GM12878 (cell line): ENCODE data around the gene ADCY5. TPM values are rescaled to one million over a fixed set of nuclear protein-coding genes. Genes with fewer than 3 reads are reported as not detected.

Experiments used
- ATAC-seq: fragments of 200-7000 bp; cut with Tn5 transposase; 3 replicates; pipeline ENCODE4 v1.9.1; 2020; ENCODE audit warnings: mild to moderate bottlenecking, moderate library complexity
- BruUV-seq: library from RNA; stranded (reverse); fragments of 400-500 nt; replicated peaks from 2 replicates; lab custom pipeline; 2021; lab: Mats Ljungman, UMichigan
- CTCF ChIA-PET: fragments of 300-600 bp; sonication (Branson Sonifier 250); formaldehyde crosslinking; extraction: SDS; loops from one replicate; lab custom pipeline; 2021; ENCODE audit warnings: inconsistent platforms; lab: Yijun Ruan, JAX
- POLR2A ChIA-PET: fragments of 350-600 bp; formaldehyde crosslinking; extraction: SDS; loops from one replicate; lab custom pipeline; 2021; ENCODE audit warnings: inconsistent platforms; lab: Charles Lee
- RAD21 ChIA-PET: fragments of 300-600 bp; sonication (Branson Sonifier 250); formaldehyde crosslinking; loops from one replicate; lab custom pipeline; 2023; ENCODE audit warnings: antibody characterized with exemption; ENCODE audit not compliant: unreplicated experiment; lab: Charles Lee
- SMC1A ChIA-PET: fragments of 300-600 bp; sonication (Branson Sonifier 250); formaldehyde crosslinking; loops from one replicate; lab custom pipeline; 2023; ENCODE audit not compliant: unreplicated experiment, uncharacterized antibody; lab: Charles Lee
- DNase-seq: peaks from one replicate; pipeline ENCODE4 v3.0.0-alpha.2; 2011; ENCODE audit warnings: low read depth, low spot score
- FAIRE-seq: peaks from 3 replicates; lab custom pipeline; 2011; peaks lifted over from hg19 to GRCh38; lab: Jason Lieb, UNC
- H2AFZ ChIP-seq: 2 replicates; pipeline ENCODE4 v1.6.0; 2011; ENCODE audit warnings: low read depth, low read length, control low read depth; ENCODE audit not compliant: control insufficient read depth
- H3K27ac ChIP-seq: 2 replicates; pipeline ENCODE4 v1.5.1; 2011; ENCODE audit warnings: control low read depth; ENCODE audit not compliant: control insufficient read depth, insufficient read depth
- H3K27me3 ChIP-seq, 2 experiments: replicated peaks in 1 of 2; 2 replicates each; pipeline versions ENCODE4 v1.6.0 to v1.6.1; 2011; ENCODE audit warnings: low read length in 1 of 2; ENCODE audit not compliant: control insufficient read depth in 2 of 2, insufficient read depth in 2 of 2
- H3K36me3 ChIP-seq, 2 experiments: 2 replicates each; pipeline ENCODE4 v1.5.1; 2011; ENCODE audit warnings: low read length in 1 of 2; ENCODE audit not compliant: control insufficient read depth in 2 of 2, insufficient read depth in 2 of 2
- H3K4me1 ChIP-seq: 2 replicates; pipeline ENCODE4 v1.6.1; 2011; ENCODE audit warnings: mild to moderate bottlenecking, low read length, moderate library complexity, mixed read lengths; ENCODE audit not compliant: control insufficient read depth, insufficient read depth
- H3K4me2 ChIP-seq: 2 replicates; pipeline ENCODE4 v1.6.0; 2011; ENCODE audit warnings: control low read depth; ENCODE audit not compliant: control insufficient read depth, insufficient read depth
- H3K4me3 ChIP-seq: fragments of 200-600 bp; sonication (generic); 2 replicates; pipeline ENCODE4 v1.5.1; 2016
- H3K79me2 ChIP-seq: 2 replicates; pipeline ENCODE4 v1.6.0; 2011; ENCODE audit warnings: low read length; ENCODE audit not compliant: control insufficient read depth, insufficient read depth
- H3K9ac ChIP-seq: 2 replicates; pipeline ENCODE4 v1.8.0; 2011; ENCODE audit warnings: low read length, control low read depth, mixed read lengths; ENCODE audit not compliant: control insufficient read depth, insufficient read depth
- H3K9me3 ChIP-seq: replicated peaks from 3 replicates; pipeline ENCODE4 v1.5.1; 2011; ENCODE audit warnings: mild to moderate bottlenecking, low read length; ENCODE audit not compliant: control insufficient read depth, insufficient read depth
- H4K20me1 ChIP-seq: 2 replicates; pipeline ENCODE4 v1.6.0; 2011; ENCODE audit not compliant: control insufficient read depth, insufficient read depth
- ATF7 ChIP-seq: fragments of 450-650 bp; IDR thresholded peaks from 2 replicates; pipeline ENCODE4 v1.6.1; 2016; ENCODE audit warnings: low read depth, mild to moderate bottlenecking
- IKZF1 ChIP-seq: fragments of 450-650 bp; conservative IDR thresholded peaks from 2 replicates; pipeline ENCODE4 v1.6.1; 2017; ENCODE audit warnings: antibody characterized with exemption, mild to moderate bottlenecking
- MYB ChIP-seq: fragments of 150-350 bp; IDR thresholded peaks from 2 replicates; pipeline ENCODE4 v1.6.1; 2014; ENCODE audit warnings: mild to moderate bottlenecking, low read depth, low read length, borderline replicate concordance
- PBX3 ChIP-seq: IDR thresholded peaks from 2 replicates; pipeline ENCODE4 v1.6.1; 2011; ENCODE audit warnings: mild to moderate bottlenecking, low read depth, low read length, moderate library complexity; ENCODE audit not compliant: insufficient replicate concordance
- SIN3A ChIP-seq: IDR thresholded peaks from 2 replicates; pipeline ENCODE4 v1.6.1; 2012; ENCODE audit warnings: low read depth, low read length, improper control_type of control experiment
- SMAD5 ChIP-seq: IDR thresholded peaks from 2 replicates; pipeline ENCODE4 v1.6.1; 2016; ENCODE audit warnings: antibody characterized with exemption, low read depth
- SREBF2 ChIP-seq: IDR thresholded peaks from 2 replicates; pipeline ENCODE4 v1.6.1; 2012; ENCODE audit warnings: mild to moderate bottlenecking, low read length
- STAT1 ChIP-seq: fragments of 450-650 bp; conservative IDR thresholded peaks from 2 replicates; pipeline ENCODE4 v1.6.1; 2014; ENCODE audit warnings: antibody characterized with exemption, mild to moderate bottlenecking
- TAF1 ChIP-seq: IDR thresholded peaks from 2 replicates; pipeline ENCODE4 v1.6.1; 2011; ENCODE audit warnings: mild to moderate bottlenecking, low read depth, low read length, borderline replicate concordance
- TARDBP ChIP-seq: IDR thresholded peaks from 2 replicates; pipeline ENCODE4 v1.6.1; 2016; ENCODE audit warnings: borderline replicate concordance
- WGBS: methylation state at CpG from one replicate; pipeline ENCODE4 v1.1.6; 2016; ENCODE audit warnings: low lambda C conversion rate; ENCODE audit not compliant: insufficient replicate concordance, insufficient coverage; ENCODE audit errors: missing lambda C conversion rate; 5-methylcytosine and 5-hydroxymethylcytosine counted together
- in situ Hi-C: fragments of 300-500 bp; cut with MboI; formaldehyde crosslinking; loops from 9 replicates; pipeline ENCODE4 v1.14.3; 2018; ENCODE audit warnings: mixed read lengths
- intact Hi-C: fragments of 100-400 bp; cut with micrococcal nuclease; formaldehyde crosslinking; loops from one replicate; pipeline ENCODE4 v1.14.2; 2022; ENCODE audit not compliant: unreplicated experiment
- polyA plus RNA-seq, 11 experiments: library from polyadenylated mRNA; depleted of rRNA in 4 of 11; unstranded in 6 of 11; stranded (reverse) in 5 of 11; fragments of >200 nt; fragmentation: Nextera tagmentation in 4 of 11; fragmentation: Illumina TruSeq in 1 of 11; extraction: Ambion mirVana in 4 of 11; extraction: Trizol in 1 of 11; gene quantifications; 1 replicate in 1 of 11; 2 replicates in 10 of 11; pipeline versions ENCODE4 v1.2.1 to v1.2.3, GENCODE V29; 2011 to 2016; ENCODE audit warnings: inconsistent platforms in 2 of 11, missing spikeins in 2 of 11, low read depth in 1 of 11
- total RNA-seq, 4 experiments: library from RNA; depleted of rRNA in 3 of 4; stranded (reverse); fragments of >200 nt in 3 of 4; fragmentation: Illumina TruSeq in 1 of 4; extraction: Trizol in 1 of 4; gene quantifications; 2 replicates each; pipeline versions ENCODE4 v1.2.1 to v1.2.3, GENCODE V29; 2013 to 2021
- TF ChIP-seq, protein P1 (sequence below): IDR thresholded peaks from 2 replicates; pipeline ENCODE4 v1.6.1; 2012; ENCODE audit warnings: low read depth, low read length, improper control_type of control experiment
- TF ChIP-seq, protein P2 (sequence below): fragments of 450-650 bp; IDR thresholded peaks from 2 replicates; pipeline ENCODE4 v1.6.1; 2016; ENCODE audit warnings: mild to moderate bottlenecking

The ADCY5 gene
- total and polyA plus RNA-seq, 10 of the 15 experiments (the other 5 are each of a cell fraction or from before 2014, with no cell fraction given), result under 0.01 to 0.24 (median 0.02) TPM; not detected in 4

- RAD21 ChIA-PET, result no interaction called here
- intact Hi-C loops (no loop called here), in situ Hi-C loops (no loop called here)
- CTCF ChIA-PET, result interaction anchor here (0.8 to 1.5 kb wide), 2 partner anchors 12 to 103 kb away, joined by 3 to 5 read pairs; no protein-coding TSS in a partner anchor
- no peaks in the 10 kb centered on the region for H3K9me3 ChIP-seq
- TF ChIP-seq MYB (no peak), SIN3A (no peak), TAF1 (no peak), TARDBP (no peak), ATF7 (no peak), SMAD5 (no peak), IKZF1 (no peak), SREBF2 (no peak), STAT1 (no peak), PBX3 (no peak)
- TF ChIP-seq, protein P1, sequence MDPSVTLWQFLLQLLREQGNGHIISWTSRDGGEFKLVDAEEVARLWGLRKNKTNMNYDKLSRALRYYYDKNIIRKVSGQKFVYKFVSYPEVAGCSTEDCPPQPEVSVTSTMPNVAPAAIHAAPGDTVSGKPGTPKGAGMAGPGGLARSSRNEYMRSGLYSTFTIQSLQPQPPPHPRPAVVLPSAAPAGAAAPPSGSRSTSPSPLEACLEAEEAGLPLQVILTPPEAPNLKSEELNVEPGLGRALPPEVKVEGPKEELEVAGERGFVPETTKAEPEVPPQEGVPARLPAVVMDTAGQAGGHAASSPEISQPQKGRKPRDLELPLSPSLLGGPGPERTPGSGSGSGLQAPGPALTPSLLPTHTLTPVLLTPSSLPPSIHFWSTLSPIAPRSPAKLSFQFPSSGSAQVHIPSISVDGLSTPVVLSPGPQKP, result no peak
- TF ChIP-seq, protein P2, sequence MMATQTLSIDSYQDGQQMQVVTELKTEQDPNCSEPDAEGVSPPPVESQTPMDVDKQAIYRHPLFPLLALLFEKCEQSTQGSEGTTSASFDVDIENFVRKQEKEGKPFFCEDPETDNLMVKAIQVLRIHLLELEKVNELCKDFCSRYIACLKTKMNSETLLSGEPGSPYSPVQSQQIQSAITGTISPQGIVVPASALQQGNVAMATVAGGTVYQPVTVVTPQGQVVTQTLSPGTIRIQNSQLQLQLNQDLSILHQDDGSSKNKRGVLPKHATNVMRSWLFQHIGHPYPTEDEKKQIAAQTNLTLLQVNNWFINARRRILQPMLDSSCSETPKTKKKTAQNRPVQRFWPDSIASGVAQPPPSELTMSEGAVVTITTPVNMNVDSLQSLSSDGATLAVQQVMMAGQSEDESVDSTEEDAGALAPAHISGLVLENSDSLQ, result no peak
- TF ChIP-seq, all 136 proteins: peak for 0
- WGBS, result 66% methylated on average over 2 of the region's 2 CpGs
- no peaks in the 10 kb centered on the region for H3K79me2 ChIP-seq
- ATAC-seq (no peak), FAIRE-seq (no peak), DNase-seq (no peak)
- no peak overlapping the region for H3K4me2 ChIP-seq
- no peaks in the 10 kb centered on the region for H3K4me1 ChIP-seq
- no peaks in the 10 kb centered on the region for H4K20me1 ChIP-seq
- no TSS peak for BruUV-seq
- H3K9ac ChIP-seq, result no peak overlapping the region
- ChIA-PET POLR2A (interaction anchor here (1.2 kb wide), 1 partner anchor 16 kb away, joined by 7 read pairs; no protein-coding TSS in a partner anchor), SMC1A (interaction anchor here (1.0 kb wide), 1 partner anchor 8 kb away, joined by 4 read pairs; no protein-coding TSS in a partner anchor)
- no peak overlapping the region for H3K4me3 ChIP-seq
- H3K27ac ChIP-seq, result no peak overlapping the region
- no peaks in the 10 kb centered on the region for H3K27me3 ChIP-seq
- peaks cover 0 to 3% of the 10 kb centered on the region in 2 experiments; a peak in 1 of 4 replicates for H3K36me3 ChIP-seq
- no peak overlapping the region for H2AFZ ChIP-seq
Measured at GRCh38 chr3:123256256-123256655, 192.6 kb downstream of the ADCY5 start.
